RWPE1 (cell line): Measurements from ENCODE around the gene ZC3H18.

ENCODE experiments used
- CTCF ChIA-PET: fragments of 350-600 bp; sonication (Branson Sonifier 250); formaldehyde crosslinking; extraction: SDS; loops from one replicate; lab custom pipeline; 2021; lab: Yijun Ruan, JAX
- POLR2A ChIA-PET: fragments of 400-600 bp; formaldehyde crosslinking; extraction: SDS; loops from one replicate; lab custom pipeline; 2020; ENCODE audit warnings: antibody characterized with exemption; ENCODE audit not compliant: low non-redundant PET; lab: Yijun Ruan, JAX
- DNase-seq: peaks from one replicate; pipeline ENCODE4 v3.0.0; 2012; ENCODE audit warnings: low spot score
- H3K27ac ChIP-seq: fragments of 450-650 bp; 2 replicates; pipeline ENCODE4 v1.5.1; 2017
- CTCF ChIP-seq: fragments of 450-650 bp; conservative IDR thresholded peaks from 2 replicates; pipeline ENCODE4 v1.5.1; 2017; ENCODE audit warnings: low read depth, mild to moderate bottlenecking

The ZC3H18 gene

GRCh38 chr16:88678224-88678979, 108.2 kb downstream of the ZC3H18 start:
- no peak for DNase-seq
- H3K27ac ChIP-seq = no peak overlapping the region
- ChIA-PET POLR2A (no interaction called here), CTCF (interaction anchor here (0.7 kb wide), 1 partner anchor 235 kb away, joined by 3 read pairs; no protein-coding TSS in a partner anchor)
- no peak for TF ChIP-seq CTCF

- TF ChIP-seq CTCF = no peak
- H3K27ac ChIP-seq = no peak overlapping the region
- no peak for DNase-seq
- POLR2A ChIA-PET = interaction anchor here (0.6 kb wide), 1 partner anchor 15 kb away, joined by 3 read pairs; no protein-coding TSS in a partner anchor
- CTCF ChIA-PET = interaction anchor here (0.8 to 1.5 kb wide), 3 partner anchors 9 to 74 kb away, joined by 3 to 4 read pairs (median 4); no protein-coding TSS in a partner anchor
Measured at GRCh38 chr16:88680554-88681083, 110.4 kb downstream of the ZC3H18 start.

GRCh38 chr16:88681084-88681680, 111.0 kb downstream of the ZC3H18 start:
- H3K27ac ChIP-seq = no peak overlapping the region
- ChIA-PET POLR2A (no interaction called here), CTCF (interaction anchor here (0.8 to 1.5 kb wide), 3 partner anchors 9 to 74 kb away, joined by 3 to 4 read pairs (median 4); no protein-coding TSS in a partner anchor)

More at GRCh38 chr16:88681084-88681680, 111.0 kb downstream of the ZC3H18 start:
- no peak for DNase-seq
- no peak for TF ChIP-seq CTCF
